ENCODE data around the gene SHMT2. TPM values are rescaled to one million over a fixed set of nuclear protein-coding genes. Genes with fewer than 3 reads are reported as not detected.

Gene SHMT2
- total and polyA plus RNA-seq, 9 of the 15 experiments (the other 6 are each of a cell fraction or from before 2014, with no cell fraction given) = 46.1 to 319 (median 115) TPM

GRCh38 chr12:57194253-57194652 is 35.3 kb upstream of the SHMT2 start (continued):
- TF ChIP-seq BRCA1 (IDR thresholded peaks at IDR 0.05) = no peak
- TF ChIP-seq BRCA1 (CRISPR knock-in tag; IDR thresholded peaks at IDR 0.05) = no peak
- no peak for TF ChIP-seq BHLHE40 (IDR thresholded peaks at IDR 0.05; ENCODE audit: low read length)
- TF ChIP-seq, protein P1, sequence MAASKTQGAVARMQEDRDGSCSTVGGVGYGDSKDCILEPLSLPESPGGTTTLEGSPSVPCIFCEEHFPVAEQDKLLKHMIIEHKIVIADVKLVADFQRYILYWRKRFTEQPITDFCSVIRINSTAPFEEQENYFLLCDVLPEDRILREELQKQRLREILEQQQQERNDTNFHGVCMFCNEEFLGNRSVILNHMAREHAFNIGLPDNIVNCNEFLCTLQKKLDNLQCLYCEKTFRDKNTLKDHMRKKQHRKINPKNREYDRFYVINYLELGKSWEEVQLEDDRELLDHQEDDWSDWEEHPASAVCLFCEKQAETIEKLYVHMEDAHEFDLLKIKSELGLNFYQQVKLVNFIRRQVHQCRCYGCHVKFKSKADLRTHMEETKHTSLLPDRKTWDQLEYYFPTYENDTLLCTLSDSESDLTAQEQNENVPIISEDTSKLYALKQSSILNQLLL (CRISPR knock-in tag; IDR thresholded peaks at IDR 0.05; ENCODE audit: borderline replicate concordance) = no peak
- no peak for TF ChIP-seq FIP1L1 (IDR thresholded peaks at IDR 0.05; ENCODE audit: low read depth, low read length, poor library complexity, severe bottlenecking)

GRCh38 chr12:57195186-57195585 is 34.3 kb upstream of the SHMT2 start:
- no TSS peak for BruUV-seq (replicated peaks)
- FAIRE-seq (no peak), ATAC-seq (no peak), DNase-seq (ENCODE audit: extremely low read depth in 1 of 4, low spot score in 3 of 4) (no peak)
- POLR2A ChIA-PET = interaction anchor here (0.6 kb wide), 1 partner anchor 89 kb away, joined by 3 read pairs; no protein-coding TSS in a partner anchor
- CTCF ChIA-PET (ENCODE audit: low intra/inter-chr PET ratio) = no interaction called here
- H2AFZ ChIP-seq (ENCODE audit: low read depth, low read length) = no peak overlapping the region
- in situ Hi-C loops (cut with MboI) (no loop called here), intact Hi-C loops (cut with micrococcal nuclease) (loop anchor here (5.0 kb wide), 1 partner anchor 47 kb away; no protein-coding TSS in a partner anchor)
- WGBS (ENCODE audit: insufficient coverage, low coverage, missing lambda C conversion rate) = 3% methylated on average over 19 of the region's 19 CpGs
- no peak overlapping the region for H3K4me3 ChIP-seq
- no peaks in the 10 kb centered on the region for H3K9me3 ChIP-seq (replicated peaks; ENCODE audit: control insufficient read depth, insufficient read depth, low read depth, low read length)
- no peak overlapping the region for H3K9ac ChIP-seq (ENCODE audit: insufficient read depth in 1 of 2, low read depth in 2 of 2, low read length in 2 of 2)
- no peak overlapping the region for H3K4me2 ChIP-seq (ENCODE audit: insufficient read depth, low read length)
- no peak for TF ChIP-seq SMARCC2 (IDR thresholded peaks at IDR 0.05; ENCODE audit: low read depth)
- TF ChIP-seq BRCA1 (IDR thresholded peaks at IDR 0.05) = no peak
- no peak for TF ChIP-seq BRCA1 (CRISPR knock-in tag; IDR thresholded peaks at IDR 0.05)
- TF ChIP-seq NCOA1 (IDR thresholded peaks at IDR 0.05; ENCODE audit: low read depth) = no peak
- no peak for TF ChIP-seq STAT5A (IDR thresholded peaks at IDR 0.05; ENCODE audit: borderline replicate concordance, low read length)
- TF ChIP-seq FOXA1 (IDR thresholded peaks at IDR 0.05; ENCODE audit: borderline replicate concordance) = no peak
- TF ChIP-seq OTX1 (CRISPR knock-in tag; IDR thresholded peaks at IDR 0.05) = no peak
- TF ChIP-seq SUPT5H (IDR thresholded peaks at IDR 0.05) = no peak
- TF ChIP-seq POLR3G (IDR thresholded peaks at IDR 0.05; ENCODE audit: extremely low read depth, insufficient read length, insufficient replicate concordance) = no peak
- TF ChIP-seq ZC3H4 (CRISPR knock-in tag; IDR thresholded peaks at IDR 0.05; ENCODE audit: borderline replicate concordance) = 0 out of 2 replicates have a peak, but pooled peaks have one; percentile 38
- TF ChIP-seq, protein P2, sequence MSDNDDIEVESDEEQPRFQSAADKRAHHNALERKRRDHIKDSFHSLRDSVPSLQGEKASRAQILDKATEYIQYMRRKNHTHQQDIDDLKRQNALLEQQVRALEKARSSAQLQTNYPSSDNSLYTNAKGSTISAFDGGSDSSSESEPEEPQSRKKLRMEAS (CRISPR knock-in tag; IDR thresholded peaks at IDR 0.05) = peak; percentile 25; the same call in 1 of the 2 replicates
- TF ChIP-seq, protein P3, sequence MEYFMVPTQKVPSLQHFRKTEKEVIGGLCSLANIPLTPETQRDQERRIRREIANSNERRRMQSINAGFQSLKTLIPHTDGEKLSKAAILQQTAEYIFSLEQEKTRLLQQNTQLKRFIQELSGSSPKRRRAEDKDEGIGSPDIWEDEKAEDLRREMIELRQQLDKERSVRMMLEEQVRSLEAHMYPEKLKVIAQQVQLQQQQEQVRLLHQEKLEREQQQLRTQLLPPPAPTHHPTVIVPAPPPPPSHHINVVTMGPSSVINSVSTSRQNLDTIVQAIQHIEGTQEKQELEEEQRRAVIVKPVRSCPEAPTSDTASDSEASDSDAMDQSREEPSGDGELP (CRISPR knock-in tag; IDR thresholded peaks at IDR 0.05; ENCODE audit: borderline replicate concordance) = 0 out of 2 replicates have a peak, but pooled peaks have one; percentile 23
- H3K27me3 ChIP-seq (ENCODE audit: control insufficient read depth in 2 of 2, insufficient read depth in 2 of 2, low read length in 2 of 2) = peaks cover 64 to 94% of the 10 kb centered on the region in 2 experiments; a peak in 4 of 5 replicates
- H3K4me1 ChIP-seq (replicated peaks in 1 of 2; ENCODE audit: control insufficient read depth in 2 of 2, insufficient read depth in 2 of 2, low read length in 2 of 2) = peaks cover 0 to 68% of the 10 kb centered on the region in 2 experiments; a peak in 2 of 5 replicates
- H4K20me1 ChIP-seq (replicated peaks; ENCODE audit: control insufficient read depth, insufficient read depth, low read length) = peaks cover 50% of the 10 kb centered on the region
- no peak overlapping the region for H3K27ac ChIP-seq (ENCODE audit: extremely low read depth, low read depth, low read length)
- H3K9me1 ChIP-seq (ENCODE audit: control insufficient read depth, insufficient read depth, low read length) = peaks cover 3% of the 10 kb centered on the region
- no peaks in the 10 kb centered on the region for H3K79me2 ChIP-seq (ENCODE audit: control insufficient read depth, insufficient read depth, low read length)
- H3K36me3 ChIP-seq (ENCODE audit: control insufficient read depth, insufficient read depth, low read length) = no peaks in the 10 kb centered on the region

All from K562 (cell line).